ENCODE measurements around the gene SLC1A7.

SLC1A7 gene

DNA sequence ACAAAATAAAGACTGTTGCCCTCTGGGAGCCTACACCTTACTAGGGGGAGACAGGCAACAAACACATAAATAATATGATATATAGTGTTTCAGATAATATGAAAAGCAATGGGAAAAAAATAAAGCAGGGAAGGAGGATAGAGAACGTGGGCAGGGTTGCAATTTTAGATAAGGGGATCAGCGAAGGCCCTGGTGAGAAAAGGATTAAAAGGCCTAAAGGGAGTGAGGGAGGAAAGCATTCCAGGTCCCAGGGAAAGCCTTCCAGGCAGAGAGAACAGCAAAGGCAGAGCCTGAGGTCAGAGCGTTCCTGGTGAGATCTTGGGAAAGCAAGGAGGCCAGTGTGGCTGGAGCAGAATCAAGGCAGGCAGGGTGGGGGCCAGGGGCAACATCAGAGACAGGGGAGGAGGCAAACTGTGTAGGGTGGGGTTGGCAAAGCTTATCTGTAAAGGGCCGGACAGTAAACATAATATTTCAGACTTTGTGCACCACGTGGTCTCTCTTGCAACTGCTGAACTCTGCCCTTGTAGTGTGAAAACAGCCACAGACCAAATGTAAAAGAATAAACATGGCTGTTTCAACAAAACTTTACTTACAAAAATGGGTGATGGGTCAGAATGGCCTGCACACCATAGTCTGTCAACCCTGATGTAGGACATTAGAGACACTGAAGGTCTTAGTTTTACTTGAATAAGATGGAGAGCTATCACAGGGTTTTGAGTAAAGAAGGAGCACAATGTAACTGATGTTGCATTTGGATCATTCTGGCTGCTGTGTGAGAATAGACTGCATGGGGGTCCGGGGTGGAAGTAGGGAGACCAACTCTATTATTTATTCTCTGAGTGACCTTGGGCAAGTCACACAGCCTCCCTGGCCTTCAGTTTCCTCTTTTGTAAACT is 40.9 kb upstream of the SLC1A7 start:
- H3K79me2 ChIP-seq (ENCODE audit: insufficient read depth, low read length), result no peaks in the 10 kb centered on the region
- H3K9me2 ChIP-seq (replicated peaks; ENCODE audit: insufficient read depth, low read length), result no peaks in the 10 kb centered on the region
- no peaks in the 10 kb centered on the region for H3K27me3 ChIP-seq (ENCODE audit: low read length)
- no peaks in the 10 kb centered on the region for H3K36me3 ChIP-seq (ENCODE audit: low read length)
- H2AFZ ChIP-seq (ENCODE audit: low read depth, low read length, severe bottlenecking), result no peak overlapping the region
- no peak overlapping the region for H3K9ac ChIP-seq (ENCODE audit: low read length)
- no peaks in the 10 kb centered on the region for H3K9me3 ChIP-seq (ENCODE audit: insufficient read depth, low read length)
- H3K27ac ChIP-seq (ENCODE audit: low read depth, low read length), result no peak overlapping the region
- TF ChIP-seq EZH2phosphoT487 (conservative IDR thresholded peaks at IDR 0.05; ENCODE audit: low read length), result no peak
- TF ChIP-seq, protein P1, sequence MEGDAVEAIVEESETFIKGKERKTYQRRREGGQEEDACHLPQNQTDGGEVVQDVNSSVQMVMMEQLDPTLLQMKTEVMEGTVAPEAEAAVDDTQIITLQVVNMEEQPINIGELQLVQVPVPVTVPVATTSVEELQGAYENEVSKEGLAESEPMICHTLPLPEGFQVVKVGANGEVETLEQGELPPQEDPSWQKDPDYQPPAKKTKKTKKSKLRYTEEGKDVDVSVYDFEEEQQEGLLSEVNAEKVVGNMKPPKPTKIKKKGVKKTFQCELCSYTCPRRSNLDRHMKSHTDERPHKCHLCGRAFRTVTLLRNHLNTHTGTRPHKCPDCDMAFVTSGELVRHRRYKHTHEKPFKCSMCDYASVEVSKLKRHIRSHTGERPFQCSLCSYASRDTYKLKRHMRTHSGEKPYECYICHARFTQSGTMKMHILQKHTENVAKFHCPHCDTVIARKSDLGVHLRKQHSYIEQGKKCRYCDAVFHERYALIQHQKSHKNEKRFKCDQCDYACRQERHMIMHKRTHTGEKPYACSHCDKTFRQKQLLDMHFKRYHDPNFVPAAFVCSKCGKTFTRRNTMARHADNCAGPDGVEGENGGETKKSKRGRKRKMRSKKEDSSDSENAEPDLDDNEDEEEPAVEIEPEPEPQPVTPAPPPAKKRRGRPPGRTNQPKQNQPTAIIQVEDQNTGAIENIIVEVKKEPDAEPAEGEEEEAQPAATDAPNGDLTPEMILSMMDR (IDR thresholded peaks at IDR 0.05; ENCODE audit: insufficient read depth, low read length, poor library complexity, severe bottlenecking), result no peak
- H3K4me2 ChIP-seq (ENCODE audit: low read depth, low read length, poor library complexity, severe bottlenecking), result no peak overlapping the region
- H3F3A ChIP-seq (ENCODE audit: insufficient read depth), result no peaks in the 10 kb centered on the region
- H4K20me1 ChIP-seq (ENCODE audit: low read depth, low read length), result no peaks in the 10 kb centered on the region
- no peak overlapping the region for H3K4me3 ChIP-seq (ENCODE audit: insufficient read depth, low read length, poor library complexity, severe bottlenecking)

DNA sequence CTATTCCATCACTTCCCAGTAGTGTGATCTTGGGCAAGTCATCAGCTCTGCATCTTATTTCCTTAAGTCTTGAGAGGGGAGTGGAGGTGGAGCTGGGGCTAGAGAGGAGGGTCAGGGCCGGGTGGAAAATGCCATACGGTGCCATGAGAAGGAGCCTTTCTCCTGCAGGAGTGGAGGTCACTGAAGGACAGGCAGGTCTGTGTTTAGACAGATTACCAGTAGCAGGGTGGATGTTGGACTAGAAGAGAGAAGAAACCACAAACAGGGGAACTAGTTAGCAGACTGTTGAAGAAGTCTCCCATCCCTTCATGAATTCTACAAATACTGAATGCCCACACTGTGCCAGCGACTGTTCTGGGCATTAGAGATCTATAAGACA is 40.3 kb upstream of the SLC1A7 start:
- no peak overlapping the region for H3K9ac ChIP-seq (ENCODE audit: low read length)
- H3K4me2 ChIP-seq (ENCODE audit: low read depth, low read length, poor library complexity, severe bottlenecking), result no peak overlapping the region
- no peak overlapping the region for H3K27ac ChIP-seq (ENCODE audit: low read depth, low read length)
- TF ChIP-seq EZH2phosphoT487 (conservative IDR thresholded peaks at IDR 0.05; ENCODE audit: low read length), result no peak
- TF ChIP-seq, protein P1 (IDR thresholded peaks at IDR 0.05; ENCODE audit: insufficient read depth, low read length, poor library complexity, severe bottlenecking), result no peak
- H3K9me3 ChIP-seq (ENCODE audit: insufficient read depth, low read length), result no peaks in the 10 kb centered on the region
- no peaks in the 10 kb centered on the region for H3K36me3 ChIP-seq (ENCODE audit: low read length)
- H3K4me3 ChIP-seq (ENCODE audit: insufficient read depth, low read length, poor library complexity, severe bottlenecking), result no peak overlapping the region
- no peaks in the 10 kb centered on the region for H4K20me1 ChIP-seq (ENCODE audit: low read depth, low read length)
- H3F3A ChIP-seq (ENCODE audit: insufficient read depth), result no peaks in the 10 kb centered on the region
- no peak overlapping the region for H2AFZ ChIP-seq (ENCODE audit: low read depth, low read length, severe bottlenecking)
- H3K27me3 ChIP-seq (ENCODE audit: low read length), result no peaks in the 10 kb centered on the region
- no peaks in the 10 kb centered on the region for H3K9me2 ChIP-seq (replicated peaks; ENCODE audit: insufficient read depth, low read length)
- no peaks in the 10 kb centered on the region for H3K79me2 ChIP-seq (ENCODE audit: insufficient read depth, low read length)

DNA sequence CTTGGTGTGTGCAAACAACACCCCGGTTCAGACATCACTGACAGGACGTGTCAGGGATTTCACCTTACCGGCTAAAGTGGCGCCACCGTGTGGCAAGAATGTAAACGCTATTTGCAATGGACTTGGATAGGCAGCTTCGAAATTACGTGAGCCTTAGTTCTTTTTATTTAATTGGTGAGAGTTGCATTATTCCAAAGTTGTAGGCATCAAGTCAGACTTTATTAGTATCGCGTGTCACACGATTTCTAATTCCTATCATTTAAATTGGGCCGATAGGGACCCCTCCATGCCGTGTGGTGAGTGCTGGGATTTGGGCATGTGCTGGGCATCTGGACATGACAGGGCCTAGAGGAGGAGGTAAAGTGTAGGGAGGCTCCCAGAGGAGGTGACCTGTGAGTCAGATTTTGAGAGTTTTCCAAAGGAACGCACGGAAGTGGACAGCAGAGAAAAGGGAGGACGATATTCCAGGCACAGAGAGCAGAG is 39.7 kb upstream of the SLC1A7 start:
- Histone ChIP-seq H3K9me2 (replicated peaks; ENCODE audit: insufficient read depth, low read length) (no peaks in the 10 kb centered on the region), H3K4me2 (ENCODE audit: low read depth, low read length, poor library complexity, severe bottlenecking) (no peak overlapping the region), H3K9me3 (ENCODE audit: insufficient read depth, low read length) (no peaks in the 10 kb centered on the region), H3K27me3 (ENCODE audit: low read length) (no peaks in the 10 kb centered on the region), H3K9ac (ENCODE audit: low read length) (no peak overlapping the region), H3K79me2 (ENCODE audit: insufficient read depth, low read length) (no peaks in the 10 kb centered on the region), H3K36me3 (ENCODE audit: low read length) (no peaks in the 10 kb centered on the region), H3K4me3 (ENCODE audit: insufficient read depth, low read length, poor library complexity, severe bottlenecking) (no peak overlapping the region), H3K27ac (ENCODE audit: low read depth, low read length) (no peak overlapping the region), H2AFZ (ENCODE audit: low read depth, low read length, severe bottlenecking) (no peak overlapping the region), H3F3A (ENCODE audit: insufficient read depth) (no peaks in the 10 kb centered on the region), H4K20me1 (ENCODE audit: low read depth, low read length) (no peaks in the 10 kb centered on the region)
- no peak for TF ChIP-seq EZH2phosphoT487 (conservative IDR thresholded peaks at IDR 0.05; ENCODE audit: low read length)
- TF ChIP-seq, protein P1 (IDR thresholded peaks at IDR 0.05; ENCODE audit: insufficient read depth, low read length, poor library complexity, severe bottlenecking), result peak; percentile 87
